Neural cell (in vitro differentiated cells): ENCODE measurements around the gene PHF10. TPM values are rescaled to one million over a fixed set of nuclear protein-coding genes. Genes with fewer than 3 reads are reported as not detected.

Experiments
- H2AFZ ChIP-seq: fragments of 200-600, 300-800 bp; sonication (generic), shearing (Covaris generic); 2 replicates; pipeline ENCODE4 v1.6.0; 2014; ENCODE audit warnings: low read depth, mild to moderate bottlenecking, antibody characterized with exemption, low read length, moderate library complexity
- H3F3A ChIP-seq: fragments of 200-600 bp; shearing (Covaris generic); 2 replicates; pipeline ENCODE4 v1.6.1; 2016; ENCODE audit warnings: mild to moderate bottlenecking, moderate library complexity, mixed read lengths, antibody characterized with exemption, low read length; ENCODE audit not compliant: insufficient read depth, poor library complexity, severe bottlenecking
- H3K27ac ChIP-seq: fragments of 200-600, 300-800 bp; sonication (generic), shearing (Covaris generic); 2 replicates; pipeline ENCODE4 v1.5.1; 2014; ENCODE audit warnings: mild to moderate bottlenecking, low read length, moderate library complexity
- H3K27me3 ChIP-seq: fragments of 300-800, 200-600 bp; sonication (generic), shearing (Covaris generic); 2 replicates; pipeline ENCODE4 v1.6.0; 2014; ENCODE audit warnings: mild to moderate bottlenecking, low read depth, low read length, moderate library complexity; ENCODE audit not compliant: insufficient read depth
- H3K36me3 ChIP-seq: fragments of 300-800, 200-600 bp; sonication (generic), shearing (Covaris generic); 2 replicates; pipeline ENCODE4 v1.5.1; 2014; ENCODE audit warnings: mild to moderate bottlenecking, antibody characterized with exemption, low read length, moderate library complexity; ENCODE audit not compliant: insufficient read depth
- H3K4me2 ChIP-seq: fragments of 300-800, 200-600 bp; sonication (generic), shearing (Covaris generic); 2 replicates; pipeline ENCODE4 v1.6.0; 2014; ENCODE audit warnings: mild to moderate bottlenecking, low read length
- H3K4me3 ChIP-seq: fragments of 300-800, 200-600 bp; sonication (generic), shearing (Covaris generic); 2 replicates; pipeline ENCODE4 v1.5.1; 2014; ENCODE audit warnings: mild to moderate bottlenecking, low read length, moderate library complexity
- H3K79me2 ChIP-seq: fragments of 200-600 bp; shearing (Covaris generic); replicated peaks from 2 replicates; pipeline ENCODE4 v1.6.0; 2014; ENCODE audit warnings: mild to moderate bottlenecking, low read length, moderate library complexity; ENCODE audit not compliant: insufficient read depth
- H3K9ac ChIP-seq: fragments of 300-800, 200-600 bp; sonication (generic), shearing (Covaris generic); 2 replicates; pipeline ENCODE4 v1.6.1; 2016; ENCODE audit warnings: mild to moderate bottlenecking, low read length, mixed read lengths
- H3K9me2 ChIP-seq: fragments of 200-600 bp; shearing (Covaris generic); 2 replicates; pipeline ENCODE4 v1.6.1; 2016; ENCODE audit warnings: mild to moderate bottlenecking, low read length, mixed read lengths; ENCODE audit not compliant: insufficient read depth
- H3K9me3 ChIP-seq: fragments of 200-600, 300-800 bp; sonication (generic), shearing (Covaris generic); 2 replicates; pipeline ENCODE4 v1.6.1; 2016; ENCODE audit warnings: mild to moderate bottlenecking, mixed run types, low read length, moderate library complexity, mixed read lengths
- H4K20me1 ChIP-seq: fragments of 200-600 bp; shearing (Covaris generic); 2 replicates; pipeline ENCODE4 v1.6.1; 2016; ENCODE audit warnings: mild to moderate bottlenecking, mixed run types; ENCODE audit not compliant: insufficient read depth
- EP300 ChIP-seq: fragments of 450-650 bp; conservative IDR thresholded peaks from 2 replicates; pipeline ENCODE4 v1.6.1; 2014; ENCODE audit warnings: antibody characterized with exemption, mild to moderate bottlenecking, moderate library complexity; ENCODE audit not compliant: poor library complexity, severe bottlenecking
- EZH2 ChIP-seq: fragments of 200-600, 300-800 bp; shearing (Covaris generic), sonication (generic); IDR thresholded peaks from 2 replicates; pipeline ENCODE4 v1.6.1; 2014; ENCODE audit warnings: antibody characterized with exemption, low read length, borderline replicate concordance, mild to moderate bottlenecking; ENCODE audit not compliant: insufficient read depth, poor library complexity, severe bottlenecking
- MXI1 ChIP-seq: fragments of 450-650 bp; conservative IDR thresholded peaks from 2 replicates; pipeline ENCODE4 v1.6.1; 2014; ENCODE audit warnings: antibody characterized with exemption, mild to moderate bottlenecking; ENCODE audit not compliant: poor library complexity, severe bottlenecking
- POLR2AphosphoS5 ChIP-seq: IDR thresholded peaks from 2 replicates; pipeline ENCODE4 v1.6.1; 2012
- RAD21 ChIP-seq: fragments of 450-650 bp; conservative IDR thresholded peaks from 2 replicates; pipeline ENCODE4 v1.6.1; 2014; ENCODE audit warnings: antibody characterized with exemption, mild to moderate bottlenecking, moderate library complexity
- REST ChIP-seq: IDR thresholded peaks from 2 replicates; pipeline ENCODE4 v1.6.1; 2012; ENCODE audit warnings: borderline replicate concordance
- SMC3 ChIP-seq: fragments of 450-650 bp; conservative IDR thresholded peaks from 2 replicates; pipeline ENCODE4 v1.6.1; 2014; ENCODE audit warnings: antibody characterized with exemption, mild to moderate bottlenecking, moderate library complexity; ENCODE audit not compliant: poor library complexity
- TAF1 ChIP-seq: IDR thresholded peaks from 2 replicates; pipeline ENCODE4 v1.6.1; 2012; ENCODE audit warnings: low read depth
- polyA plus RNA-seq: library from polyadenylated mRNA; depleted of rRNA; stranded (reverse); fragments of >200 nt; gene quantifications from 2 replicates; pipeline ENCODE4 v1.2.3, GENCODE V29; 2014
- TF ChIP-seq, protein P1 (sequence below): fragments of 450-650 bp; IDR thresholded peaks from 2 replicates; pipeline ENCODE4 v1.5.1; 2014; ENCODE audit warnings: antibody characterized with exemption, mild to moderate bottlenecking, moderate library complexity; ENCODE audit not compliant: poor library complexity, severe bottlenecking

The PHF10 gene
- polyA plus RNA-seq, 1 donor from 2014 or later, result 48.9 TPM

GRCh38 chr6:169719117-169719516, 5.2 kb downstream of the PHF10 start:
- Histone ChIP-seq H3K4me2 (no peak overlapping the region), H3K27me3 (no peaks in the 10 kb centered on the region), H3F3A (peaks cover 9% of the 10 kb centered on the region), H3K9me2 (no peaks in the 10 kb centered on the region), H3K27ac (no peak overlapping the region), H3K9me3 (no peaks in the 10 kb centered on the region), H3K4me3 (no peak overlapping the region), H3K9ac (no peak overlapping the region), H3K79me2 (peaks cover 55% of the 10 kb centered on the region), H4K20me1 (peaks cover 10% of the 10 kb centered on the region), H3K36me3 (no peaks in the 10 kb centered on the region), H2AFZ (no peak overlapping the region)
- TF ChIP-seq EZH2 (no peak), POLR2AphosphoS5 (no peak), TAF1 (no peak), RAD21 (no peak), EP300 (no peak), MXI1 (no peak), SMC3 (no peak), REST (no peak)
- TF ChIP-seq, protein P1, sequence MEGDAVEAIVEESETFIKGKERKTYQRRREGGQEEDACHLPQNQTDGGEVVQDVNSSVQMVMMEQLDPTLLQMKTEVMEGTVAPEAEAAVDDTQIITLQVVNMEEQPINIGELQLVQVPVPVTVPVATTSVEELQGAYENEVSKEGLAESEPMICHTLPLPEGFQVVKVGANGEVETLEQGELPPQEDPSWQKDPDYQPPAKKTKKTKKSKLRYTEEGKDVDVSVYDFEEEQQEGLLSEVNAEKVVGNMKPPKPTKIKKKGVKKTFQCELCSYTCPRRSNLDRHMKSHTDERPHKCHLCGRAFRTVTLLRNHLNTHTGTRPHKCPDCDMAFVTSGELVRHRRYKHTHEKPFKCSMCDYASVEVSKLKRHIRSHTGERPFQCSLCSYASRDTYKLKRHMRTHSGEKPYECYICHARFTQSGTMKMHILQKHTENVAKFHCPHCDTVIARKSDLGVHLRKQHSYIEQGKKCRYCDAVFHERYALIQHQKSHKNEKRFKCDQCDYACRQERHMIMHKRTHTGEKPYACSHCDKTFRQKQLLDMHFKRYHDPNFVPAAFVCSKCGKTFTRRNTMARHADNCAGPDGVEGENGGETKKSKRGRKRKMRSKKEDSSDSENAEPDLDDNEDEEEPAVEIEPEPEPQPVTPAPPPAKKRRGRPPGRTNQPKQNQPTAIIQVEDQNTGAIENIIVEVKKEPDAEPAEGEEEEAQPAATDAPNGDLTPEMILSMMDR, result no peak

GRCh38 chr6:169714595-169714994, 9.7 kb downstream of the PHF10 start:
- Histone ChIP-seq H3K79me2 (peaks cover 20% of the 10 kb centered on the region), H4K20me1 (no peaks in the 10 kb centered on the region), H3K9me3 (no peaks in the 10 kb centered on the region), H3K27me3 (no peaks in the 10 kb centered on the region), H3K9me2 (no peaks in the 10 kb centered on the region), H3K36me3 (peaks cover 3% of the 10 kb centered on the region), H2AFZ (no peak overlapping the region), H3F3A (no peaks in the 10 kb centered on the region), H3K4me2 (no peak overlapping the region), H3K9ac (no peak overlapping the region), H3K27ac (no peak overlapping the region), H3K4me3 (no peak overlapping the region)
- TF ChIP-seq MXI1, result no peak
- TF ChIP-seq SMC3, result no peak
- TF ChIP-seq TAF1, result no peak
- TF ChIP-seq RAD21, result no peak
- TF ChIP-seq EP300, result no peak
